GM23248 (cell line): Measurements from ENCODE around the gene ST3GAL2.

Experiments
- EZH2 ChIP-seq: fragments of 200-600 bp; sonication (generic); IDR thresholded peaks from 2 replicates; pipeline ENCODE4 v1.6.1; 2018; ENCODE audit warnings: antibody characterized with exemption, mild to moderate bottlenecking; ENCODE audit not compliant: insufficient read depth, poor library complexity, severe bottlenecking
- EZH2phosphoT487 ChIP-seq: fragments of 200-600 bp; sonication (generic); IDR thresholded peaks from 2 replicates; pipeline ENCODE4 v1.6.1; 2018; ENCODE audit warnings: antibody characterized with exemption, moderate library complexity, mild to moderate bottlenecking, low read depth; ENCODE audit not compliant: insufficient read depth

- TF ChIP-seq EZH2 (no peak), EZH2phosphoT487 (no peak)
Measured at GRCh38 chr16:70454222-70455034, 15.5 kb upstream of the ST3GAL2 start, which contains the start of gene FCSK.
